Hippocampal formation (tissue), 2 donors: ENCODE data around the gene HUWE1.
"Not testable (repeated sequence)": the region's sequence is repeated elsewhere in the genome, so short reads cannot be mapped to it uniquely, and the experiment has no call there.

Experiments used
- DNase-seq, 2 donors: peaks; one replicate each; lab custom pipeline; 2025; lab: John Stamatoyannopoulos, UW

The HUWE1 gene

DNA sequence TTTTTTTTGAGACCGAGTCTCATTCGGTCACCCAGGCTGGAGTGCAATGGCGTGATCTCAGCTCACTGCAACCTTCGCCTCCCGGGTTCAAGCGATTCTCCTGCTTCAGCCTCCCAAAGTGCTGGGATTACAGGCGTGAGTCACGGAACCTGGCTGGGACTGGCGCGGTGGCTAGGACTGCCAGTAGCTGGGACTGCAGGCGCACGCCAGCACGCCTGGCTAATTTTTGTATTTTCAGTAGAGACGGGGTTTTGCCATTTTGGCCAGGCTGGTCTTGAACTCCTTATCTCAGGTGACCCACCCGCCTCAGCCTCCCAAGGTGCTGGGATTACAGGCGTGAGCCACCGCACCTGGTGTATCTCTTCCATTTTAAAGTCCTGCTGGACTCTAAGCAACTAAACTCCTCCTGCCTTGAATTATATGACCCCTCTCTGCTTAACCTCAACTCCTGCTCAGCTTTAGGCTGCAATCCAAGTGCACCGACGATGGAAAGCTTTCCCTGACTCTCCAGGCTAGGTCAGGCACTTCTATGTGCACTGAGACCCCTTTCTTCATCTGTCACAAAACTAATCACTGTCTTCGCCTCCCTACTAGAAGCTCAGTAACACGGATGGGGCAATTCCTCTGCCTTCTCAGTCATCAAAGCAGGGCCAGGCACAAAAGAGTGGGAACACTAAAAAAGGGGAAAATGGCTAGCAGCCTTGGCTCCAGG is 155.1 kb downstream of the HUWE1 start:
- DNase-seq, result not testable (repeated sequence)

DNA sequence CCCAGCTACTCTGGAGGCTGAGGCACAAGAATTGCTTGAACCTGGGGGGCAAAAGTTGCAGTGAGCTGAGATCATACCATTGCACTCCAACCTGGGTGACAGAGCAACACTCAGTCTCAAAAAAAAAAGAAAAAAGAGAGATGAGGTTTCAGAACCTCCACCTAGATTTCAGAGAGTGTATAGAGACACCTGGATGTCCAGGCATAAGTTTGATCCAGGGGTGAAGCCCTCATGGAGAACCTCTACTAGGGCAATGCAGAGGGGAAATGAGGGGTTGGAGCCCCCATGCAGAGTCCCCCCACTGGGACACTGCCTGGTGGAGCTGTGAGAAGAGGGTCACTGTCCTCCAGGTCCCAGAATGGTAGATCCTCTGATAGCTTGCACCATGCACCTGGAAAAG is 159.5 kb downstream of the HUWE1 start:
- no peak for DNase-seq

DNA sequence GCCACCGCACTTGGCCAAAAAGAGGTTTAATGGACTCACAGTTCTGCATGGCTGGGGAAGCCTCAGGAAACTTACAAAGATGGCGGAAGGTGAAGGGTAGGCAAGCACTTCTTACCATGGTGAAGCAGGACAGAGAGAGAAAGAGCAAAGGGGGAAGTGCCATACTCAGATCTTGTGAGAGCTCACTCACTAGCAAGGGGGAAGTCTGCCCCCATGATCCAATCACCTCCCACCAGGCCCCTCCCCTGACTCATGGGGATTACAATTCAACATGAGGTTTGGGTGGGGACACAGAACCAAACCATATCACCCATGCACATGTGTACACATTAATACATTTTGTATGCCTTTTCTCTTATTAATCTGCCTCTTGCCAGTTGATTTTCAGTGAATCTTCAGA is 175.2 kb downstream of the HUWE1 start:
- no peak for DNase-seq

DNA sequence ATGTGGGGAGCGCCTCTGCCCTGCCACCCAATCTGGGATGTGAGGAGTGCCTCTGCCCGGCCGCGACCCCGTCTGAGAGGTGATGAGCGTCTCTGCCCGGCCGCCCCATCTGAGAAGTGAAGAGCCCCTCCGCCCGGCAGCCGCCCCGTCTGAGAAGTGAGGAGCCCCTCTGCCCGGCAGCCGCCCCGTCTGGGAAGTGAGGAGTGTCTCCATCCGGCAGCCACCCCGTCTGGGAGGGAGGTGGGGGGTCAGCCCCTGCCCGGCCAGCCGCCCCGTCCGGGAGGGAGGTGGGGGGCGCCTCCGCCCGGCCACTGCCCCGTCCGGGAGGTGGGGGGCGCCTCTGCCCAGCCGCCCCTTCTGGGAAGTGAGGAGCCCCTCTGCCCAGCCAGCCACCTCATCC is 182.5 kb downstream of the HUWE1 start:
- DNase-seq, result not testable (repeated sequence)

DNA sequence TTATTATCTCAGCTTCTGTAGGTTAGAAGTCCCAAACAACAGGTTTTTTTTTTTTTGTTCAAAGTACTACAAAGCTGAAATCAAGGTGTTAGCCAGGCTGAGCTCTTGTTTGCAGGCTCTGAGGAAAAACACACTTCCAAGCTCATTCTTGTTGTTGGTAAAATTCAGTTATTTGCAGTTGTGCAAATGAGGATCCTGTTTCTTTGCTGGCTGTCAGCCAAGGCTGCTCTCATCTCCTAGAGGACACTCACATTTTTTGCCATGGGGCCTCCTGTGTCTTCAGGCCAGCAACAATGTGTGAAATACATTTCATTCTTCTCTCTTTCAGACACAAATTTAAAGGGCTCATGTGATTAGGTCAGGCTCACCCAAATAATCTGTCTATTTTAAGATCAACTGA is 192.1 kb downstream of the HUWE1 start:
- no peak for DNase-seq

DNA sequence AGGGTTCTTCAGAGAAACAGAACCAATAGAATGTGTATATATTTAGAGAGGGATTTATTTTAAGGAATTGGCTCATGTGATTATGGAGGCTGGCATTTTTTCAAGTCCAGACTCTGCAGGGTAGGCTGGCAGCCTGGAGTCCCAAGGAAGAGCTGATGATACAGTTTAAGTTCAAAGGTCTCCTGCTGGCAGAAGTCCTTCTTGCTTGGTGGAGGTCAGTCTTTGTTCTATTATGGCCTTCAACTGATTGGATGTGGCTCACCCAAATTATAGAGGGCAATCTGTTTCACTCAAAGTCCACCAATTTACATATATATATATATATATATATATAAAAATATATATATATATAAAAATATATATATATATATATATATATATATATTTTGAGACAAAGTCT is 200.2 kb downstream of the HUWE1 start:
- DNase-seq, result no peak

DNA sequence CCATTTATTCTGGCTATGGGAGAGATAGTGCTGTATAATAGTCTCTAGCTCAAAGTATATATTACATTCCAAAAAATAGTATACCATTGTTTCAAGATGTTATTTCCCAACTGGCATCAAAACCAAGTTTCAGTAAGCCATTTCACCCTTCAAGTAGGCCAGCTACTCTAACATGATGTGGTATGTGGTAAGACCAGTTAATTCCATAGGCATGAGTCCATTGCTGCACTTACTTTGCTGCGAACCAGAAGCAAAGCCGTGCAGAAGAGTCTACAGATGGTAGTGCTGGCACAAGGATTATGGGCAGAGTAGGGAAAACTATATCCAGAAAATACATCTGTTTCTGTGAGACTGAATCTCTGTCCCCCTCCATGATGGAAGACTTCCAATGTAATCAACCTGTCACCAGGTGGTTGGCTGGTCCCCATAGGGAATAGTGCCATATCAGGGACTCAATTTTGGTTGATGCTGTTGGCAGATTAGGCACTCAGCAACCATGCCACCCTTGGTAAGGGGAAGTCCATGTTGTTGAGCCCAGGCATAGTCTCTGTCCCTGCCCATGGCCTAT is 202.6 kb downstream of the HUWE1 start:
- DNase-seq, result no peak

DNA sequence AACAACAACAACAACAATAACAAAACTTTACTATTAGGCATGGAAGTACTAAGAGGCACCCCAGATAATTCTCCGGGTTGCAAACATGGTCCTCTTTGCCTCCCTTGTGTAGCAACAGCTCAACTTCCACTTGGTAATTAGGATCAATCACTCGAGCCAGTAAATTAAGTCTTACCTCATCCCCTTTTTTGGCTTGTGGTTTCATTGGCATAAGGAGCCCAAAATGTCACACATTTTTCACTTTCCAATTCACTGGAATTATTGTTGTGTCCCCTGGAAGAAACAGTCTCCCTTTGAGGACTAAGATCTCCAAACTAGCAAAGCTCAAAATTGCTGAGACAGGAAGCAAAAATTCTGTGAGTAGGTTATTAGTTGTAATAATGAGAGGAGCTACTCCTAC is 203.1 kb downstream of the HUWE1 start:
- DNase-seq, result no peak
